Left ventricle myocardium inferior (tissue), 1 donor: Measurements from ENCODE around the gene FAAH. TPM values are rescaled to one million over a fixed set of nuclear protein-coding genes. Genes with fewer than 3 reads are reported as not detected.

ENCODE experiments used
- DNase-seq: peaks from one replicate; pipeline ENCODE4 v3.0.0-alpha.2; 2020
- H3K27ac ChIP-seq: fragments of 200-600 bp; replicated peaks from 2 replicates; pipeline ENCODE4 v1.8.0; 2021
- H3K27me3 ChIP-seq: fragments of 200-600 bp; 2 replicates; pipeline ENCODE4 v1.8.0; 2021; ENCODE audit warnings: low read depth
- H3K36me3 ChIP-seq: fragments of 200-600 bp; 2 replicates; pipeline ENCODE4 v1.8.0; 2021
- H3K4me1 ChIP-seq: fragments of 200-600 bp; 2 replicates; pipeline ENCODE4 v1.8.0; 2021
- H3K4me3 ChIP-seq: fragments of 200-600 bp; 2 replicates; pipeline ENCODE4 v1.8.0; 2021; ENCODE audit warnings: mild to moderate bottlenecking, moderate library complexity
- H3K9me3 ChIP-seq: fragments of 200-600 bp; replicated peaks from 2 replicates; pipeline ENCODE4 v1.8.0; 2021
- CTCF ChIP-seq: fragments of 200-600 bp; IDR thresholded peaks from 2 replicates; pipeline ENCODE4 v1.8.0; 2021; ENCODE audit warnings: antibody characterized with exemption, mild to moderate bottlenecking, borderline replicate concordance
- intact Hi-C: fragments of 100-400 bp; cut with micrococcal nuclease; formaldehyde crosslinking; loops from one replicate; pipeline ENCODE4 v1.11.0; 2022
- total RNA-seq: library from RNA; stranded (reverse); fragmentation: NEBNext Ultra II Directional; extraction: Animal tissue kit (Norgen Biotek cat#: 25700); gene quantifications from one replicate; pipeline ENCODE4 v1.2.1, GENCODE V29; 2021
- donor health status: DM: no; HTN: yes; CAD: no; lungs with severe emphysema.

The FAAH gene
- total RNA-seq, 1 donor from 2014 or later = 2.8 TPM

GRCh38 chr1:46370214-46370633 is 23.9 kb upstream of the FAAH start:
- TF ChIP-seq CTCF = no peak
- Histone ChIP-seq H3K4me3 (no peak overlapping the region), H3K36me3 (peaks cover 40% of the 10 kb centered on the region), H3K27ac (no peak overlapping the region), H3K27me3 (no peaks in the 10 kb centered on the region), H3K9me3 (no peaks in the 10 kb centered on the region), H3K4me1 (no peaks in the 10 kb centered on the region)
- DNase-seq = no peak
- intact Hi-C loops = no loop called here

GRCh38 chr1:46372431-46372830 is 21.7 kb upstream of the FAAH start:
- Histone ChIP-seq H3K9me3 (no peaks in the 10 kb centered on the region), H3K36me3 (peaks cover 23% of the 10 kb centered on the region), H3K27ac (no peak overlapping the region), H3K4me1 (no peaks in the 10 kb centered on the region), H3K27me3 (no peaks in the 10 kb centered on the region), H3K4me3 (no peak overlapping the region)
- peak; percentile 10 for TF ChIP-seq CTCF
- no peak for DNase-seq
- intact Hi-C loops = no loop called here

GRCh38 chr1:46379996-46380395 is 14.1 kb upstream of the FAAH start:
- no peak for DNase-seq
- no peak for TF ChIP-seq CTCF
- H3K4me3 ChIP-seq = no peak overlapping the region
- no peaks in the 10 kb centered on the region for H3K36me3 ChIP-seq
- H3K27ac ChIP-seq = no peak overlapping the region
- intact Hi-C loops = no loop called here
- no peaks in the 10 kb centered on the region for H3K4me1 ChIP-seq
- peaks cover 8% of the 10 kb centered on the region for H3K9me3 ChIP-seq
- H3K27me3 ChIP-seq = no peaks in the 10 kb centered on the region

- Histone ChIP-seq H3K4me1 (no peaks in the 10 kb centered on the region), H3K36me3 (no peaks in the 10 kb centered on the region), H3K4me3 (no peak overlapping the region), H3K9me3 (peaks cover 8% of the 10 kb centered on the region), H3K27ac (no peak overlapping the region), H3K27me3 (no peaks in the 10 kb centered on the region)
- TF ChIP-seq CTCF = no peak
- intact Hi-C loops = no loop called here
- DNase-seq = no peak
Measured at GRCh38 chr1:46380508-46380907, 13.6 kb upstream of the FAAH start.

GRCh38 chr1:46393510-46393909 is 607 bp upstream of the FAAH start:
- H3K36me3 ChIP-seq = no peaks in the 10 kb centered on the region
- no peak overlapping the region for H3K27ac ChIP-seq
- H3K4me3 ChIP-seq = peak overlapping the region; percentile 72
- intact Hi-C loops = no loop called here
- peaks cover 19% of the 10 kb centered on the region for H3K4me1 ChIP-seq
- no peak for TF ChIP-seq CTCF
- H3K9me3 ChIP-seq = peaks cover 18% of the 10 kb centered on the region
- no peak for DNase-seq
- peaks cover 11% of the 10 kb centered on the region for H3K27me3 ChIP-seq

- Histone ChIP-seq H3K9me3 (peaks cover 18% of the 10 kb centered on the region), H3K27ac (no peak overlapping the region), H3K4me3 (peak overlapping the region; percentile 72), H3K4me1 (peaks cover 31% of the 10 kb centered on the region), H3K36me3 (no peaks in the 10 kb centered on the region), H3K27me3 (peaks cover 11% of the 10 kb centered on the region)
- DNase-seq = no peak
- TF ChIP-seq CTCF = no peak
- intact Hi-C loops = no loop called here
Measured at GRCh38 chr1:46394872-46395465, 852 bp downstream of the FAAH start.
